GM11168 (cell line): ENCODE measurements around the gene KCNIP2.

ENCODE experiments used
- in situ Hi-C: fragments of 300-500 bp; cut with MboI; formaldehyde crosslinking; loops from one replicate; pipeline ENCODE4 v1.12.0; 2022; ENCODE audit warnings: low sequenced_read_pairs; ENCODE audit not compliant: unreplicated experiment

KCNIP2 gene

GRCh38 chr10:101829561-101830315 is 13.9 kb downstream of the KCNIP2 start:
- in situ Hi-C loops, result no loop called here

- in situ Hi-C loops, result no loop called here
Measured at GRCh38 chr10:101828766-101829551, 14.6 kb downstream of the KCNIP2 start.

- in situ Hi-C loops, result no loop called here
Measured at GRCh38 chr10:101827919-101828600, 15.5 kb downstream of the KCNIP2 start.

- in situ Hi-C loops, result no loop called here
Measured at GRCh38 chr10:101826852-101827434, 16.7 kb downstream of the KCNIP2 start.

GRCh38 chr10:101824736-101825135 is 18.9 kb downstream of the KCNIP2 start:
- in situ Hi-C loops, result no loop called here

- in situ Hi-C loops, result no loop called here
Measured at GRCh38 chr10:101818872-101819633, 24.5 kb downstream of the KCNIP2 start.

- in situ Hi-C loops, result no loop called here
Measured at GRCh38 chr10:101818119-101818871, 25.3 kb downstream of the KCNIP2 start, which contains the start of gene OGA. TSS of gene OGA (minus strand) at chr10:101818444. CDS start at chr10:101818022, 422 bp downstream.

GRCh38 chr10:101817337-101818118 is 26.1 kb downstream of the KCNIP2 start:
- in situ Hi-C loops, result no loop called here

GRCh38 chr10:101816913-101817336 is 26.7 kb downstream of the KCNIP2 start:
- in situ Hi-C loops, result no loop called here

GRCh38 chr10:101816376-101816775 is 27.2 kb downstream of the KCNIP2 start:
- in situ Hi-C loops, result no loop called here

- in situ Hi-C loops, result no loop called here
Measured at GRCh38 chr10:101814466-101815071, 29.0 kb downstream of the KCNIP2 start.

GRCh38 chr10:101812606-101813005 is 31.0 kb downstream of the KCNIP2 start:
- in situ Hi-C loops, result no loop called here

GRCh38 chr10:101807158-101807557 is 36.4 kb downstream of the KCNIP2 start:
- in situ Hi-C loops, result no loop called here

GRCh38 chr10:101803511-101803910 is 40.1 kb downstream of the KCNIP2 start:
- in situ Hi-C loops, result no loop called here

- in situ Hi-C loops, result no loop called here
Measured at GRCh38 chr10:101797403-101798059, 46.1 kb downstream of the KCNIP2 start.

GRCh38 chr10:101793526-101793925 is 50.1 kb downstream of the KCNIP2 start:
- in situ Hi-C loops, result no loop called here

- in situ Hi-C loops, result no loop called here
Measured at GRCh38 chr10:101789686-101790085, 53.9 kb downstream of the KCNIP2 start.
